ENCODE measurements around the gene GALNT2.

Gene GALNT2

GRCh38 chr1:230224101-230224960, 157.3 kb downstream of the GALNT2 start:
- Histone ChIP-seq H2AFZ (ENCODE audit: low read length, unreplicated experiment) (no peak overlapping the region), H3K36me3 (ENCODE audit: insufficient read depth, low read length) (no peaks in the 10 kb centered on the region), H3K27ac (ENCODE audit: low read depth, low read length) (no peak overlapping the region), H3K27me3 (ENCODE audit: insufficient read depth, low read length) (no peaks in the 10 kb centered on the region), H3K4me3 (ENCODE audit: low read depth, low read length) (no peak overlapping the region), H3K4me1 (ENCODE audit: control insufficient read depth, insufficient read depth, low read length, unreplicated experiment) (peaks cover 11% of the 10 kb centered on the region), H3K79me2 (ENCODE audit: control insufficient read depth, insufficient read depth, low read length, unreplicated experiment) (peaks cover 37% of the 10 kb centered on the region)

GRCh38 chr1:230226007-230226800, 159.2 kb downstream of the GALNT2 start:
- Histone ChIP-seq H3K36me3 (ENCODE audit: insufficient read depth, low read length) (no peaks in the 10 kb centered on the region), H3K27me3 (ENCODE audit: insufficient read depth, low read length) (no peaks in the 10 kb centered on the region), H2AFZ (ENCODE audit: low read length, unreplicated experiment) (no peak overlapping the region), H3K79me2 (ENCODE audit: control insufficient read depth, insufficient read depth, low read length, unreplicated experiment) (peaks cover 29% of the 10 kb centered on the region), H3K27ac (ENCODE audit: low read depth, low read length) (no peak overlapping the region), H3K4me3 (ENCODE audit: low read depth, low read length) (no peak overlapping the region), H3K4me1 (ENCODE audit: control insufficient read depth, insufficient read depth, low read length, unreplicated experiment) (peaks cover 23% of the 10 kb centered on the region)

- H3K4me1 ChIP-seq (ENCODE audit: control insufficient read depth, insufficient read depth, low read length, unreplicated experiment), result peaks cover 28% of the 10 kb centered on the region
- H3K36me3 ChIP-seq (ENCODE audit: insufficient read depth, low read length), result no peaks in the 10 kb centered on the region
- H3K4me3 ChIP-seq (ENCODE audit: low read depth, low read length), result no peak overlapping the region
- peaks cover 24% of the 10 kb centered on the region for H3K79me2 ChIP-seq (ENCODE audit: control insufficient read depth, insufficient read depth, low read length, unreplicated experiment)
- H3K27ac ChIP-seq (ENCODE audit: low read depth, low read length), result no peak overlapping the region
- H2AFZ ChIP-seq (ENCODE audit: low read length, unreplicated experiment), result no peak overlapping the region
- no peaks in the 10 kb centered on the region for H3K27me3 ChIP-seq (ENCODE audit: insufficient read depth, low read length)
Measured at GRCh38 chr1:230226814-230227213, 159.8 kb downstream of the GALNT2 start.

GRCh38 chr1:230228236-230228897, 161.3 kb downstream of the GALNT2 start:
- Histone ChIP-seq H3K27ac (ENCODE audit: low read depth, low read length) (no peak overlapping the region), H3K36me3 (ENCODE audit: insufficient read depth, low read length) (no peaks in the 10 kb centered on the region), H3K4me3 (ENCODE audit: low read depth, low read length) (no peak overlapping the region), H2AFZ (ENCODE audit: low read length, unreplicated experiment) (no peak overlapping the region), H3K27me3 (ENCODE audit: insufficient read depth, low read length) (no peaks in the 10 kb centered on the region), H3K4me1 (ENCODE audit: control insufficient read depth, insufficient read depth, low read length, unreplicated experiment) (peaks cover 27% of the 10 kb centered on the region), H3K79me2 (ENCODE audit: control insufficient read depth, insufficient read depth, low read length, unreplicated experiment) (peaks cover 27% of the 10 kb centered on the region)

GRCh38 chr1:230230273-230230672, 163.2 kb downstream of the GALNT2 start:
- Histone ChIP-seq H3K36me3 (ENCODE audit: insufficient read depth, low read length) (no peaks in the 10 kb centered on the region), H3K79me2 (ENCODE audit: control insufficient read depth, insufficient read depth, low read length, unreplicated experiment) (peaks cover 20% of the 10 kb centered on the region), H3K27me3 (ENCODE audit: insufficient read depth, low read length) (no peaks in the 10 kb centered on the region), H3K27ac (ENCODE audit: low read depth, low read length) (peak overlapping the region; percentile 97; the same call in 1 of the 2 replicates), H2AFZ (ENCODE audit: low read length, unreplicated experiment) (no peak overlapping the region), H3K4me3 (ENCODE audit: low read depth, low read length) (no peak overlapping the region), H3K4me1 (ENCODE audit: control insufficient read depth, insufficient read depth, low read length, unreplicated experiment) (peaks cover 27% of the 10 kb centered on the region)

GRCh38 chr1:230230948-230231773, 164.1 kb downstream of the GALNT2 start:
- peaks cover 27% of the 10 kb centered on the region for H3K4me1 ChIP-seq (ENCODE audit: control insufficient read depth, insufficient read depth, low read length, unreplicated experiment)
- peak overlapping the region; percentile 97 for H3K27ac ChIP-seq (ENCODE audit: low read depth, low read length)
- no peaks in the 10 kb centered on the region for H3K27me3 ChIP-seq (ENCODE audit: insufficient read depth, low read length)
- no peaks in the 10 kb centered on the region for H3K36me3 ChIP-seq (ENCODE audit: insufficient read depth, low read length)
- H3K4me3 ChIP-seq (ENCODE audit: low read depth, low read length), result peak overlapping the region; percentile 68
- H3K79me2 ChIP-seq (ENCODE audit: control insufficient read depth, insufficient read depth, low read length, unreplicated experiment), result peaks cover 20% of the 10 kb centered on the region
- peak overlapping the region; percentile 68 for H2AFZ ChIP-seq (ENCODE audit: low read length, unreplicated experiment)

- Histone ChIP-seq H3K4me3 (ENCODE audit: low read depth, low read length) (peak overlapping the region; percentile 68), H3K27me3 (ENCODE audit: insufficient read depth, low read length) (no peaks in the 10 kb centered on the region), H3K36me3 (ENCODE audit: insufficient read depth, low read length) (no peaks in the 10 kb centered on the region), H2AFZ (ENCODE audit: low read length, unreplicated experiment) (peak overlapping the region; percentile 68), H3K79me2 (ENCODE audit: control insufficient read depth, insufficient read depth, low read length, unreplicated experiment) (peaks cover 20% of the 10 kb centered on the region), H3K4me1 (ENCODE audit: control insufficient read depth, insufficient read depth, low read length, unreplicated experiment) (peaks cover 33% of the 10 kb centered on the region), H3K27ac (ENCODE audit: low read depth, low read length) (peak overlapping the region; percentile 97)
Measured at GRCh38 chr1:230231774-230232145, 164.7 kb downstream of the GALNT2 start.

- peaks cover 39% of the 10 kb centered on the region for H3K4me1 ChIP-seq (ENCODE audit: control insufficient read depth, insufficient read depth, low read length, unreplicated experiment)
- no peaks in the 10 kb centered on the region for H3K27me3 ChIP-seq (ENCODE audit: insufficient read depth, low read length)
- peak overlapping the region; percentile 97 for H3K27ac ChIP-seq (ENCODE audit: low read depth, low read length)
- peak overlapping the region; percentile 68 for H2AFZ ChIP-seq (ENCODE audit: low read length, unreplicated experiment)
- peaks cover 20% of the 10 kb centered on the region for H3K79me2 ChIP-seq (ENCODE audit: control insufficient read depth, insufficient read depth, low read length, unreplicated experiment)
- H3K4me3 ChIP-seq (ENCODE audit: low read depth, low read length), result peak overlapping the region; percentile 68
- 0 out of 2 replicates have a peak, but pooled peaks cover under 1% of the 10 kb centered on the region for H3K36me3 ChIP-seq (ENCODE audit: insufficient read depth, low read length)
Measured at GRCh38 chr1:230232371-230232771, 165.3 kb downstream of the GALNT2 start.

GRCh38 chr1:230233786-230234185, 166.7 kb downstream of the GALNT2 start:
- Histone ChIP-seq H3K4me1 (ENCODE audit: control insufficient read depth, insufficient read depth, low read length, unreplicated experiment) (peaks cover 40% of the 10 kb centered on the region), H3K27me3 (ENCODE audit: insufficient read depth, low read length) (no peaks in the 10 kb centered on the region), H2AFZ (ENCODE audit: low read length, unreplicated experiment) (no peak overlapping the region), H3K79me2 (ENCODE audit: control insufficient read depth, insufficient read depth, low read length, unreplicated experiment) (peaks cover 20% of the 10 kb centered on the region), H3K27ac (ENCODE audit: low read depth, low read length) (no peak overlapping the region), H3K4me3 (ENCODE audit: low read depth, low read length) (no peak overlapping the region), H3K36me3 (ENCODE audit: insufficient read depth, low read length) (peaks cover 12% of the 10 kb centered on the region; the same call in 1 of the 2 replicates)

- Histone ChIP-seq H3K4me3 (ENCODE audit: low read depth, low read length) (no peak overlapping the region), H3K27me3 (ENCODE audit: insufficient read depth, low read length) (no peaks in the 10 kb centered on the region), H3K79me2 (ENCODE audit: control insufficient read depth, insufficient read depth, low read length, unreplicated experiment) (peaks cover 16% of the 10 kb centered on the region), H2AFZ (ENCODE audit: low read length, unreplicated experiment) (no peak overlapping the region), H3K27ac (ENCODE audit: low read depth, low read length) (no peak overlapping the region), H3K4me1 (ENCODE audit: control insufficient read depth, insufficient read depth, low read length, unreplicated experiment) (peaks cover 31% of the 10 kb centered on the region), H3K36me3 (ENCODE audit: insufficient read depth, low read length) (peaks cover 30% of the 10 kb centered on the region)
Measured at GRCh38 chr1:230235876-230236275, 168.8 kb downstream of the GALNT2 start.
